B cell (primary cell): Measurements from ENCODE around the gene ATXN1.

Experiments
- EZH2 ChIP-seq: IDR thresholded peaks from 2 replicates; pipeline ENCODE4 v1.6.1; 2012; ENCODE audit warnings: borderline replicate concordance, low read depth, mild to moderate bottlenecking, moderate library complexity, low read length; ENCODE audit not compliant: insufficient read depth, poor library complexity, severe bottlenecking
- TF ChIP-seq, protein P1 (sequence below): fragments of 200-600 bp; IDR thresholded peaks from one replicate; pipeline ENCODE4 v1.8.0; 2022; ENCODE audit warnings: antibody characterized with exemption, mild to moderate bottlenecking

DNA sequence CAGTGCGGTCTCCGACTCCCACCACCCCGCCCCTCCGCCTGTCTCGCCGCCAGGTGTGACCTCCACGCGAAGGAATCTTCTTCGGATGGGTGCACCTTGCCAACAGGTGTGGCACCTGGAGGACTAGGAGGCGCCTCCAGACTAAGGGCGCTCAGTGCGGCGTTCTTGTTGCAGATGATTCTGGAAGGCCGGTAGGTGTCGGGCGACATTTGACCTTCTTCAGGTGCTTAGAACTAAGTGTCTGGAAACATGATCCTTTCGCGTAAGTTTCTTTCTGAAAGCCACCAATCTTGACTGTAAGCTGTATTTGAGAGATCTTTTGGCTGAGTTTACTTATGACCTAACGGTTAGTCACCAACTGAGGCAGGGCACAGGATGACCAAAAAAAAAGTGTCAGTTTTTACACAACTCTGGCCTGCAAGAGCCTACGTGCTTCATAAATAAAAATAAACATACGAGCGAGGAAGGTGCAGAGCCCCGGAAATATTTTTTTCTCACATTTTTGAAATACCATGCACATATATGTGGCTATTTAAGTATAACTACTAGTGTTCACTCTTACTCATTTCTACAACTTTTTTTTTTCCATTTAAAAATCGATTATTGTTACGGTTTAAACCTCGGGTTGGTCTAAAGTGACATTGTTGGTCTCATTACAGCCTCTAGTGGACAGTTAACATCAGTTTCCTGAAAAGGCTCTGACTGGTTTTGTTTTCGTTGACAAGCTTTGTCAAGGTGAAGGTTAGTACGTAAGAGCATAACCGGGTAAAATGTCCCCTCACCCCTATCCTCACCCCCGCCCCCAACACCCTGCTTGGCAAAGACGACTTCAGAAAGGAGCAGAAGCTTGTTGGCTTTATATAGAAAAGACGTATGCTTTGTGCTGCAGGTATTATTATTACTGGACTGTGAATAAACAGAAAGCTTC is 1.6 kb upstream of the ATXN1 start:
- TF ChIP-seq, protein P1, sequence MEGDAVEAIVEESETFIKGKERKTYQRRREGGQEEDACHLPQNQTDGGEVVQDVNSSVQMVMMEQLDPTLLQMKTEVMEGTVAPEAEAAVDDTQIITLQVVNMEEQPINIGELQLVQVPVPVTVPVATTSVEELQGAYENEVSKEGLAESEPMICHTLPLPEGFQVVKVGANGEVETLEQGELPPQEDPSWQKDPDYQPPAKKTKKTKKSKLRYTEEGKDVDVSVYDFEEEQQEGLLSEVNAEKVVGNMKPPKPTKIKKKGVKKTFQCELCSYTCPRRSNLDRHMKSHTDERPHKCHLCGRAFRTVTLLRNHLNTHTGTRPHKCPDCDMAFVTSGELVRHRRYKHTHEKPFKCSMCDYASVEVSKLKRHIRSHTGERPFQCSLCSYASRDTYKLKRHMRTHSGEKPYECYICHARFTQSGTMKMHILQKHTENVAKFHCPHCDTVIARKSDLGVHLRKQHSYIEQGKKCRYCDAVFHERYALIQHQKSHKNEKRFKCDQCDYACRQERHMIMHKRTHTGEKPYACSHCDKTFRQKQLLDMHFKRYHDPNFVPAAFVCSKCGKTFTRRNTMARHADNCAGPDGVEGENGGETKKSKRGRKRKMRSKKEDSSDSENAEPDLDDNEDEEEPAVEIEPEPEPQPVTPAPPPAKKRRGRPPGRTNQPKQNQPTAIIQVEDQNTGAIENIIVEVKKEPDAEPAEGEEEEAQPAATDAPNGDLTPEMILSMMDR = peak; percentile 80
- no peak for TF ChIP-seq EZH2
